Smooth muscle cell (in vitro differentiated cells): ENCODE measurements around the gene KXD1. TPM values are rescaled to one million over a fixed set of nuclear protein-coding genes. Genes with fewer than 3 reads are reported as not detected.

ENCODE experiments used
- DNase-seq: peaks from one replicate; lab custom pipeline; 2025; ENCODE audit not compliant: unreplicated experiment; lab: John Stamatoyannopoulos, UW
- H2AFZ ChIP-seq: fragments of 200-600 bp; sonication (generic); 2 replicates; pipeline ENCODE4 v1.6.0; 2016; ENCODE audit warnings: antibody characterized with exemption, low read depth, mild to moderate bottlenecking
- H3F3A ChIP-seq: fragments of 200-600 bp; sonication (generic); 2 replicates; pipeline ENCODE4 v1.6.0; 2017; ENCODE audit warnings: antibody characterized with exemption, low read depth
- H3K27ac ChIP-seq: fragments of 200-600 bp; sonication (generic); 2 replicates; pipeline ENCODE4 v1.5.1; 2016; ENCODE audit warnings: low read depth, mild to moderate bottlenecking
- H3K27me3 ChIP-seq: fragments of 200-600 bp; sonication (generic); 2 replicates; pipeline ENCODE4 v1.6.1; 2016; ENCODE audit warnings: low read depth, mild to moderate bottlenecking
- H3K36me3 ChIP-seq: fragments of 200-600 bp; sonication (generic); 2 replicates; pipeline ENCODE4 v1.5.1; 2016; ENCODE audit warnings: low read depth
- H3K4me1 ChIP-seq: fragments of 200-600 bp; sonication (generic); 2 replicates; pipeline ENCODE4 v1.5.1; 2016; ENCODE audit warnings: low read depth
- H3K4me2 ChIP-seq: fragments of 200-600 bp; sonication (generic); 2 replicates; pipeline ENCODE4 v1.6.0; 2016; ENCODE audit warnings: mild to moderate bottlenecking
- H3K4me3 ChIP-seq: fragments of 200-600 bp; sonication (generic); 2 replicates; pipeline ENCODE4 v1.5.1; 2016; ENCODE audit warnings: mild to moderate bottlenecking
- H3K79me2 ChIP-seq: fragments of 200-600 bp; sonication (generic); 2 replicates; pipeline ENCODE4 v1.6.0; 2016; ENCODE audit warnings: low read depth, mild to moderate bottlenecking
- H3K9ac ChIP-seq: fragments of 200-600 bp; sonication (generic); 2 replicates; pipeline ENCODE4 v1.6.0; 2016; ENCODE audit warnings: low read depth
- H3K9me3 ChIP-seq: fragments of 200-600 bp; sonication (generic); replicated peaks from 2 replicates; pipeline ENCODE4 v1.5.1; 2016; ENCODE audit warnings: low read depth
- H4K20me1 ChIP-seq: fragments of 200-600 bp; sonication (generic); 2 replicates; pipeline ENCODE4 v1.6.0; 2016; ENCODE audit warnings: low read depth
- CTCF ChIP-seq: fragments of 200-600 bp; sonication (generic); IDR thresholded peaks from 2 replicates; pipeline ENCODE4 v1.5.1; 2017; ENCODE audit warnings: borderline replicate concordance, mild to moderate bottlenecking, antibody characterized with exemption; ENCODE audit not compliant: insufficient read depth, poor library complexity, severe bottlenecking
- WGBS: methylation state at CpG from one replicate; pipeline ENCODE4 v1.1.7; 2016; ENCODE audit warnings: low lambda C conversion rate; 5-methylcytosine and 5-hydroxymethylcytosine counted together
- polyA plus RNA-seq: library from polyadenylated mRNA; unstranded; fragments of >200 nt; fragmentation: Nextera tagmentation; extraction: Ambion mirVana; gene quantifications from 2 replicates; pipeline ENCODE4 v1.2.1, GENCODE V29; 2016
- total RNA-seq: library from RNA; depleted of rRNA; stranded (reverse); fragments of >200 nt; gene quantifications from 2 replicates; pipeline ENCODE4 v1.2.3, GENCODE V29; 2014

Gene KXD1
- total and polyA plus RNA-seq, 2 experiments from 2014 or later: 75.4 to 134 TPM

GRCh38 chr19:18610245-18610555 lies 52.5 kb downstream of the KXD1 start:
- peaks cover 84% of the 10 kb centered on the region for H3K27me3 ChIP-seq
- no peaks in the 10 kb centered on the region for H3K9me3 ChIP-seq
- no peaks in the 10 kb centered on the region for H3F3A ChIP-seq
- H3K27ac ChIP-seq: no peak overlapping the region
- no peak overlapping the region for H2AFZ ChIP-seq
- no peak overlapping the region for H3K9ac ChIP-seq
- WGBS: 52% methylated on average over 3 of the region's 3 CpGs
- peaks cover 36% of the 10 kb centered on the region for H3K4me1 ChIP-seq
- H4K20me1 ChIP-seq: peaks cover 2% of the 10 kb centered on the region
- H3K36me3 ChIP-seq: no peaks in the 10 kb centered on the region
- H3K79me2 ChIP-seq: peaks cover 4% of the 10 kb centered on the region
- H3K4me2 ChIP-seq: peak overlapping the region; percentile 94
- H3K4me3 ChIP-seq: no peak overlapping the region
- no peak for TF ChIP-seq CTCF
- DNase-seq: no peak

- no peak overlapping the region for H3K9ac ChIP-seq
- H3K4me1 ChIP-seq: peaks cover 35% of the 10 kb centered on the region
- H3K4me3 ChIP-seq: peak overlapping the region; percentile 56
- WGBS: 3% methylated on average over 15 of the region's 45 CpGs
- H3K27me3 ChIP-seq: peaks cover 82% of the 10 kb centered on the region
- no peak overlapping the region for H2AFZ ChIP-seq
- H3K79me2 ChIP-seq: peaks cover 4% of the 10 kb centered on the region
- H3K9me3 ChIP-seq: no peaks in the 10 kb centered on the region
- H3K4me2 ChIP-seq: peak overlapping the region; percentile 94
- TF ChIP-seq CTCF: no peak
- no peaks in the 10 kb centered on the region for H3K36me3 ChIP-seq
- no peaks in the 10 kb centered on the region for H3F3A ChIP-seq
- no peak for DNase-seq
- no peak overlapping the region for H3K27ac ChIP-seq
- no peaks in the 10 kb centered on the region for H4K20me1 ChIP-seq
Measured at GRCh38 chr19:18610556-18611326, 53.1 kb downstream of the KXD1 start.

- H3K9ac ChIP-seq: no peak overlapping the region
Measured at GRCh38 chr19:18611327-18612050, 53.8 kb downstream of the KXD1 start.

More at GRCh38 chr19:18611327-18612050, 53.8 kb downstream of the KXD1 start:
- peak overlapping the region; percentile 94 for H3K4me2 ChIP-seq
- H3K4me3 ChIP-seq: peak overlapping the region; percentile 56
- peaks cover 35% of the 10 kb centered on the region for H3K4me1 ChIP-seq
- no peak overlapping the region for H2AFZ ChIP-seq
- no peak overlapping the region for H3K27ac ChIP-seq
- no peaks in the 10 kb centered on the region for H4K20me1 ChIP-seq
- no peak for DNase-seq
- peaks cover 78% of the 10 kb centered on the region for H3K27me3 ChIP-seq
- no peaks in the 10 kb centered on the region for H3F3A ChIP-seq
- H3K36me3 ChIP-seq: no peaks in the 10 kb centered on the region
- TF ChIP-seq CTCF: no peak
- no peaks in the 10 kb centered on the region for H3K9me3 ChIP-seq
- H3K79me2 ChIP-seq: no peaks in the 10 kb centered on the region
- under 1% methylated on average over 41 of the region's 62 CpGs for WGBS
